Lung (tissue), 12 donors: Measurements from ENCODE around the gene EVI5L. TPM values are rescaled to one million over a fixed set of nuclear protein-coding genes. Genes with fewer than 3 reads are reported as not detected.

Source experiments
- ATAC-seq: fragments of 200-7000 bp; cut with Tn5 transposase; one replicate; pipeline ENCODE4 v1.9.1; 2020; ENCODE audit warnings: moderate number of reproducible peaks; ENCODE audit not compliant: insufficient read depth, low FRiP score
- DNase-seq, 3 donors: peaks; one replicate each; pipeline ENCODE4 v3.0.0-alpha.2; 2013 to 2017
- H3K27ac ChIP-seq, 2 donors: one replicate each; pipeline ENCODE4 v1.5.1; 2013; ENCODE audit warnings: mild to moderate bottlenecking in 2 of 2, moderate library complexity in 2 of 2, control low read depth in 1 of 2, inconsistent platforms in 1 of 2, low read depth in 1 of 2, low read length in 1 of 2
- H3K27me3 ChIP-seq, 3 donors: one replicate each; pipeline ENCODE4 v1.5.1; 2013; ENCODE audit warnings: low read length in 2 of 3; ENCODE audit not compliant: control insufficient read depth in 3 of 3, insufficient read depth in 3 of 3
- H3K36me3 ChIP-seq, 4 donors: one replicate each; pipeline ENCODE4 v1.5.1; 2013; ENCODE audit warnings: low read length in 4 of 4, mild to moderate bottlenecking in 1 of 4, moderate library complexity in 1 of 4; ENCODE audit not compliant: control insufficient read depth in 4 of 4, insufficient read depth in 4 of 4
- H3K4me1 ChIP-seq, 5 donors: one replicate each; pipeline ENCODE4 v1.5.1; 2013; ENCODE audit warnings: low read length in 5 of 5, mild to moderate bottlenecking in 2 of 5, moderate library complexity in 1 of 5; ENCODE audit not compliant: control insufficient read depth in 5 of 5, insufficient read depth in 5 of 5
- H3K4me3 ChIP-seq: one replicate; pipeline ENCODE4 v1.5.1; 2013; ENCODE audit warnings: mild to moderate bottlenecking, control low read depth, moderate library complexity
- H3K9ac ChIP-seq, 2 donors: one replicate each; pipeline ENCODE4 v1.5.1; 2013; ENCODE audit warnings: low read length in 2 of 2, control low read depth in 1 of 2; ENCODE audit not compliant: insufficient read depth in 1 of 2
- H3K9me3 ChIP-seq, 4 donors: one replicate each; pipeline ENCODE4 v1.5.1; 2013; ENCODE audit warnings: low read length in 3 of 4, mild to moderate bottlenecking in 1 of 4, moderate library complexity in 1 of 4; ENCODE audit not compliant: control insufficient read depth in 4 of 4, insufficient read depth in 3 of 4
- CTCF ChIP-seq: IDR thresholded peaks from 2 replicates; pipeline ENCODE4 v1.5.1; 2012; ENCODE audit warnings: mild to moderate bottlenecking; ENCODE audit errors: control extremely low read depth, extremely low read depth
- WGBS, 2 donors: extraction: QIAGEN DNeasy Blood & Tissue Kit; methylation state at CpG; one replicate each; pipeline ENCODE4 v1.1.7; 2013; 5-methylcytosine and 5-hydroxymethylcytosine counted together
- polyA plus RNA-seq, 2 donors: library from polyadenylated mRNA; stranded (reverse); fragments of 200-250 nt; gene quantifications; one replicate each; pipeline ENCODE4 v1.2.1, GENCODE V29; 2013
- total RNA-seq, 2 donors: library from RNA; depleted of rRNA in 1 of 2; stranded (reverse); fragments of >200 nt in 1 of 2; gene quantifications; one replicate each; pipeline ENCODE4 v1.2.1, GENCODE V29; 2014 to 2021
- donor health status: control.
- donor health status: control.
- donor health status: Bipolar disorder and iron deficiency.
- donor health status: healthy.
- donor health status: DM: yes; HTN: yes; CAD: no.

Gene EVI5L
- total and polyA plus RNA-seq, 4 donors = 10.7 to 18.6 (median 12.6) TPM

- H3K4me3 ChIP-seq = no peak overlapping the region
- peaks cover 0 to 33% (median 25%) of the 10 kb centered on the region in 3 donors for H3K27me3 ChIP-seq
- ATAC-seq (no peak), DNase-seq (no peak)
- peaks cover 0 to 20% (median 0%) of the 10 kb centered on the region in 4 donors for H3K9me3 ChIP-seq
- no peak overlapping the region for H3K27ac ChIP-seq
- H3K9ac ChIP-seq = no peak overlapping the region
- H3K4me1 ChIP-seq = peaks cover 0 to 18% (median 0%) of the 10 kb centered on the region in 5 donors
- TF ChIP-seq CTCF = no peak
- peaks cover 5 to 44% (median 11%) of the 10 kb centered on the region in 4 donors for H3K36me3 ChIP-seq
- WGBS, 2 donors = 88 to 89% methylated on average over 10 of the region's 10 CpGs
Observed at GRCh38 chr19:7913652-7914051, 83.6 kb downstream of the EVI5L start.

GRCh38 chr19:7914099-7914498, 84.1 kb downstream of the EVI5L start:
- Histone ChIP-seq H3K36me3 (peaks cover 5 to 40% (median 11%) of the 10 kb centered on the region in 4 donors), H3K4me3 (no peak overlapping the region), H3K9ac (no peak overlapping the region), H3K9me3 (peaks cover 0 to 20% (median 0%) of the 10 kb centered on the region in 4 donors), H3K4me1 (peaks cover 0 to 18% (median 0%) of the 10 kb centered on the region in 5 donors), H3K27me3 (peaks cover 0 to 37% (median 28%) of the 10 kb centered on the region in 3 donors), H3K27ac (no peak overlapping the region)
- no peak for TF ChIP-seq CTCF
- WGBS, 2 donors = 69 to 83% methylated on average over 12 of the region's 12 CpGs
- no peak for ATAC-seq
- DNase-seq = no peak

Other genes starting within 250 kb of the EVI5L start
- gene CAMSAP3, start 234.4 kb upstream of the EVI5L start, total RNA-seq = 10 to 100 TPM; 18.3 to 30.4 TPM
- 10 to 100 TPM in 1 of 2 donors, 1 to 10 TPM in 1; 9.2 to 20.0 TPM for gene CAMSAP3, start 234.4 kb upstream of the EVI5L start, polyA plus RNA-seq
- 10 to 100 TPM; 37.2 to 41.4 TPM for gene XAB2, start 200.7 kb upstream of the EVI5L start, total RNA-seq
- gene XAB2, start 200.7 kb upstream of the EVI5L start, polyA plus RNA-seq = 10 to 100 TPM; 34.1 to 48.3 TPM
- gene PET100, start 200.4 kb upstream of the EVI5L start, total RNA-seq = 100 to 1,000 TPM in 1 of 2 donors, 10 to 100 TPM in 1; 26.9 to 116 TPM
- 100 to 1,000 TPM in 1 of 2 donors, 10 to 100 TPM in 1; 60.5 to 383 TPM for gene PET100, start 200.4 kb upstream of the EVI5L start, polyA plus RNA-seq
- 1 to 10 TPM in 1 of 2 donors, under 1 TPM in 1; 0.60 to 2.1 TPM for gene PCP2, start 196.5 kb upstream of the EVI5L start, total RNA-seq
- 1 to 10 TPM; 1.8 to 4.4 TPM for gene PCP2, start 196.5 kb upstream of the EVI5L start, polyA plus RNA-seq
- 100 to 1,000 TPM in 1 of 2 donors, 10 to 100 TPM in 1; 80.3 to 248 TPM for gene STXBP2, start 193.1 kb upstream of the EVI5L start, total RNA-seq
- 100 to 1,000 TPM; 142 to 455 TPM for gene STXBP2, start 193.1 kb upstream of the EVI5L start, polyA plus RNA-seq
- 10 to 100 TPM in 1 of 2 donors, 1 to 10 TPM in 1; 2.9 to 42.6 TPM for gene RETN, start 161.2 kb upstream of the EVI5L start, total RNA-seq
- 1,000 to 10,000 TPM in 1 of 2 donors, 10 to 100 TPM in 1; 73.9 to 1,168 TPM for gene RETN, start 161.2 kb upstream of the EVI5L start, polyA plus RNA-seq
- 10 to 100 TPM in 1 of 2 donors, 1 to 10 TPM in 1; 2.5 to 68.4 TPM for gene MCEMP1, start 153.1 kb upstream of the EVI5L start, total RNA-seq
- 100 to 1,000 TPM in 1 of 2 donors, 10 to 100 TPM in 1; 31.9 to 298 TPM for gene MCEMP1, start 153.1 kb upstream of the EVI5L start, polyA plus RNA-seq
- gene TRAPPC5, start 149.4 kb upstream of the EVI5L start, total RNA-seq = 100 to 1,000 TPM in 1 of 2 donors, 10 to 100 TPM in 1; 29.8 to 108 TPM
- 100 to 1,000 TPM; 142 to 224 TPM for gene TRAPPC5, start 149.4 kb upstream of the EVI5L start, polyA plus RNA-seq
- under 1 TPM; 0.37 to 0.43 TPM for gene FCER2, start 128.1 kb upstream of the EVI5L start, total RNA-seq
- 1 to 10 TPM in 1 of 2 donors, under 1 TPM in 1; 0.47 to 1.2 TPM for gene FCER2, start 128.1 kb upstream of the EVI5L start, polyA plus RNA-seq
- under 1 TPM in 1 of 2 donors, not detected in 1; 0.43 TPM for gene CLEC4G, start 98.1 kb upstream of the EVI5L start, total RNA-seq
- gene CLEC4G, start 98.1 kb upstream of the EVI5L start, polyA plus RNA-seq = under 1 TPM; 0.31 to 0.96 TPM
- 1 to 10 TPM; 2.0 to 3.3 TPM for gene CD209, start 82.7 kb upstream of the EVI5L start, total RNA-seq
- 1 to 10 TPM in 1 of 2 donors, under 1 TPM in 1; 0.57 to 1.6 TPM for gene CD209, start 82.7 kb upstream of the EVI5L start, polyA plus RNA-seq
- 1 to 10 TPM in 1 of 2 donors, under 1 TPM in 1; 0.34 to 1.2 TPM for gene CLEC4M, start 67.0 kb upstream of the EVI5L start, total RNA-seq
- gene CLEC4M, start 67.0 kb upstream of the EVI5L start, polyA plus RNA-seq = 1 to 10 TPM in 1 of 2 donors, under 1 TPM in 1; 0.26 to 2.5 TPM
- gene PRR36, start 44.2 kb downstream of the EVI5L start, total RNA-seq = 1 to 10 TPM; 1.3 to 3.4 TPM
- under 1 TPM; 0.30 to 0.89 TPM for gene PRR36, start 44.2 kb downstream of the EVI5L start, polyA plus RNA-seq
- 1 to 10 TPM; 5.9 to 8.6 TPM for gene LRRC8E, start 58.3 kb downstream of the EVI5L start, total RNA-seq
- gene LRRC8E, start 58.3 kb downstream of the EVI5L start, polyA plus RNA-seq = 1 to 10 TPM; 3.7 to 4.6 TPM
- 10 to 100 TPM; 17.8 to 28.7 TPM for gene MAP2K7, start 73.7 kb downstream of the EVI5L start, total RNA-seq
- gene MAP2K7, start 73.7 kb downstream of the EVI5L start, polyA plus RNA-seq = 10 to 100 TPM; 18.1 to 41.7 TPM
- gene TGFBR3L, start 84.6 kb downstream of the EVI5L start, total RNA-seq = under 1 TPM in 1 of 2 donors, not detected in 1; 0.77 TPM
- under 1 TPM in 1 of 2 donors, not detected in 1; 0.25 TPM for gene TGFBR3L, start 84.6 kb downstream of the EVI5L start, polyA plus RNA-seq
- 10 to 100 TPM in 1 of 2 donors, 1 to 10 TPM in 1; 7.6 to 32.1 TPM for gene SNAPC2, start 90.1 kb downstream of the EVI5L start, total RNA-seq
- 10 to 100 TPM; 19.2 to 23.0 TPM for gene SNAPC2, start 90.1 kb downstream of the EVI5L start, polyA plus RNA-seq
- gene CTXN1, start 95.9 kb downstream of the EVI5L start, total RNA-seq = 10 to 100 TPM in 1 of 2 donors, 1 to 10 TPM in 1; 4.3 to 25.9 TPM
- 1 to 10 TPM; 6.5 to 7.2 TPM for gene CTXN1, start 95.9 kb downstream of the EVI5L start, polyA plus RNA-seq
- gene TIMM44, start 113.4 kb downstream of the EVI5L start, total RNA-seq = 10 to 100 TPM; 38.4 to 65.9 TPM
- 10 to 100 TPM; 40.1 to 75.8 TPM for gene TIMM44, start 113.4 kb downstream of the EVI5L start, polyA plus RNA-seq
- 10 to 100 TPM; 61.0 to 72.8 TPM for gene ELAVL1, start 175.4 kb downstream of the EVI5L start, total RNA-seq
- gene ELAVL1, start 175.4 kb downstream of the EVI5L start, polyA plus RNA-seq = 10 to 100 TPM; 15.0 to 33.0 TPM
- gene CCL25, start 222.5 kb downstream of the EVI5L start, total RNA-seq = not detected
- gene CCL25, start 222.5 kb downstream of the EVI5L start, polyA plus RNA-seq = not detected